Measurements from ENCODE around the gene RHBDL1.
A peak's percentile ranks its signal among the peaks of the same experiment; 100 is the strongest.

Gene RHBDL1
- total RNA-seq, result 3.4 reads per million, percentile 13 among the genes with 10 or more reads in this experiment

DNA sequence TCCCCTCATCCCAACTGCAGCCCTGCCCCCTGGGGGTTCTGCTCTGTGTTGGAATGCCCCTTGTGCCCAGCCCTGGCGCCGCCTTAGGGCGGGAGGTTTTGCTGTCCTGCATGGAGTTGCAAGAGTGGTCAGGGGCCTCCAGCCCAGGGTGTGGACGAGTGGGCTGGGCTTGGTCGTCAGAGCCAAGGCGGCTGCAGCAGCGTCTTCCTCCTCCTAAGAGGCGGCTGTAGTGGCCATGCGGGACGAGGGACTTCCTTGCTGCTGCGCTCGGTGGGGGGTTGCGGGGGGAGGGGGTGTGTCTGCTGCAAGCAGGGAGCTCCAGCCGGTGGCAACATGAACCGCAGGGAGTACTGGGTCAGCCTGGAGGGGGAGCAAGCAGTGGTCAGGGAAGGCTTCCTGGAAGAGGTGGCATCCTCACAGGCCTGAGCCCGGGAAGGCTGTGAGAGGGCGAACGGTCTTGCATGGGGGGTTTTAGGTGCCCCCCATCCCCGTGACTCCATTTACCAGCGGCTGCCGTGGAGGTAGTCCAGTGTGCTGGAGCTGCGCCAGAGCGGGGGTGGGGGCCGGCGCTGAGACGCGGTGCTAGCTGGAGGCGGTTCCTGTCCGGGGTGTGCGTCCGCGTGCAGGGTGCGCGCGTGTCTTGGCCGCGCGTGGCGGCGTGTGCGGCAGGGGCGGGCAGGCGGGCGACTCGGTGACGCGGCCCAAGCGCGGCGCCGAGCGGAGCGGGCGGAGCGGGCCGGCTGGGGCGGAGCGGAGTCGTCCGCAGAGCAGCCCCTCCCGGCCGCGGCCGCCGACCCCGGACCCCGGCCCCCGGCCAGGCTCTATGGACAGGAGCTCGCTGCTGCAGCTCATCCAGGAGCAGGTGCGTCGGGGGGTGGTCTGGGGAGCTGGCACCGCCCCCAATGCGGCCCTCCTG, at the start of gene RHBDL1:
TSS of gene RHBDL1 (plus strand) at position 704 of the 916 bp plus-strand sequence. CDS start at position 824, 120 bp downstream.
- no peak for DNase-seq

DNA sequence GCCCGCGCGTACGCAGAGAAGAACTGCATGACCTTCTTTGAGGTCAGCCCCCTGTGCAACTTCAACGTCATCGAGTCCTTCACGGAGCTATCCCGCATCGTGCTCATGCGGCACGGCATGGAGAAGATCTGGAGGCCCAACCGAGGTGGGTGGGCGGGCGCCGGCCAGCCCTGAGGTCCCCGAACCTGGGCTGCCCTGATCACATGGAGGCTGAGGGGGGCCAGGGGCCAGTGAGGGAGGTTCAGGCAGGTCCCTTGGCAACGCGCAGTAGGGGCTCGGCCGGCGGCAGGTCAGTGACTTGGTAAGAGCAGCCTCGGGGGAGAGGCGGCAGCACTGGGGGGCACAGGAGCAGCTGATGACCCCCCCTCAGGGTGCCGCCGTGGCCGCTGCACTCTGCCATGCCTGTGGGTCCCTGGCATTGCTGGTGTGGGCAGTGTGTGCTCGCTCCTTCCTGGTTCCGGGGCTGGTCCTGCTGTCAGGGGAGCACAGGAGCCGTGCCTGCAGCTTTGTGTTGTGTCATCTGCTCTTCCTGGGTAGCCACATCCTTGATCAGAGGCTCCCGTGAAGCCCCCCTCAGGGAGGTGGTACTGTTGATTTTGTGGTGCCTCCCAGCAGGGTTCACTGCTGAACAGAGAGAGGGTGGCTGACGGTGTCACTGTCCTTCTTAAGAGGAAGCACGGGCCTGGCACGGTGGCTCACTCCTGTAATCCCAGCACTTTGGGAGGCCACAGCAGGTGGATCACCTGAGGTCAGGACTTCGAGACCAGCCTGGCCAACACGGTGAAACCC, 49.3 kb upstream of the RHBDL1 start:
- DNase-seq, result no peak

- no peak for DNase-seq
Observed at GRCh38 chr16:626787-627453, 48.6 kb upstream of the RHBDL1 start.

DNA sequence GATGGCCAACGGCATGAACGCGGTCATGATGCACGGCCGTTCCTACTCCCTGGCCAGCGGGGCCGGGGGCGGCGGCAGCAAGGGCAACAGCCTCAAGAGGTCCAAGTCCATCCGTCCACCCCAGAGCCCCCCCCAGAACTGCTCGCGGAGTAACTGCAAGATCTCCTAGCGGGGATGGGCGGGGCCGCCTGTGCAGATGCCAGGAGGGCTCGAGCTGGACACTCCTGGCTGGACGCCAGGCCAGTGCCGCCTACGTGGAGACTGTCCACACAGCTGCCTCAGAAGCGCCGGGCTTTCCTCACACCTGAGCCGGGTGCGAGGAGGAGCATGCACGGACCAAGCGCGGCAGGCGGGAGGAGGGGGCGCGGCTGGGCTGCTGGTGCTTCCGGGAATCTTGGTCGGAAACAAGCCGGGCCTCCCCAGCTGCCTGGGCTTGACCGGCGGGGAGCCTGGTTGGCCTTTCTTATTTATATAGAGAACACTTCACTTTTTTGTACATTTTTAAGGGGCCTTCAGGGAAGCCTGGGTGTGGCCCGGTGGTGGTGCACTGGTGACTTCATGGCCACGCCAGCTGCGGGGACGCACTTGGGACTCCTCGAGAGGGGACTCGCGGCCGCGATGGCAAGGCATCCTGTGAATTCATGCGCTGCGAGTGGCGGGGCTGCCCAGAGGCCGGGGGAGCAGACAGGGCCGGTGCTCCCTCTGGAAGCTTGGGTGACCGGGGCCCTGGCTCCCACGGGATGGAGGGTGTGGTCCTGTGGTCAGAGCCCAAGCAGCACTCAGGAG, 47.8 kb upstream of the RHBDL1 start:
- no peak for DNase-seq

GRCh38 chr16:628321-629061, 47.0 kb upstream of the RHBDL1 start:
- no peak for DNase-seq

DNA sequence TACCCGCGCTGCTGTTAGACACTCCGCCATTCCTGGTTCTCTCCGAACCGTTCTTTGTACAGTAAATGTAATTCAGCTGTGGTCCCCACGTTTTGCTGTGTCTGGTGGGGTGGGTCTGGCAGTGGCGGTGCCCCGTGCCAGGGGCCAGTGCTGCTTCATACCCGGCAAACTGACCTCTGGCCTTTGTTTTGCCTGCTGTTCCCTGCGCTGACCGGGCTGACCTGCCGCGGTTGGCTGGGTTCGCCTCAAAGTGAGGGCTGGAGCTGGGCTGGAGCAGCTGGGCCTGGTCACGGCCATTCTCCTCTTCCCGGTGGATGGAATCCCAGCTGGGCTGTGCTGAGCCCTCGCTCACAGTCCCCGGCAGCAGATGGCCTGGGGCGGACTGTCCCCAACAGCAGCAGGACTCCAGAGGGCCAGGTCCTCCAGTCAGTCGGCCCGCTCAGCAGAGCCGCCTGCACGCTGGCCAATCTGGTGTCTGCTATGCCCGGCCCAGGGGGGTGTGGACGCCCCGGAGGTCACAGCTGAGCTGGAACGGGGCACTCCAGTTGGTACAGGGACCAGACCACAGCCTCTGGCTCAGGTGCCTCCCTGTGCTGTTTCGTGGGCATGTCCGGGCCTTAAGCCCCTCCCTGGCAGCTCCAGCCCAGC, 46.2 kb upstream of the RHBDL1 start:
- no peak for DNase-seq

DNA sequence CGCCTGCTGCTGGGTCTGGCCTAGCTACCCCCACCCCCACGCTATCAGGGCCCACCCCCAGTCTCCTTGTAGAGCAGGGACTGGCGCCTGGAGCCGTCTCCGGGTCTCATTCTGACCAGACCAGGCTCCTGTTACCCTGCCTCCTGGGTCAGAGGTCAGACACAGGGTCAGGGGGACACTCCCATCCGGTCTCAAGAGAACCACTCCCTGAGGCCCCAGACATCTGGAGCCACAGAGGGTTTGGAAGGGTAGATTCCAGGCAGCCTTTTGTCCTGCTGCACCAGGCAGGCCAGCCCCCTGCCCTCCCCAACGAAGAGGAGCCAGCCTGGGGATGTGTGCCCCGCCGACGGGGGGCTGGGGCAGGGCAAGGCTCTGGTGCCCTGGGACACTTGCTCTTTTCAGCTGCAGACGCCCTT, 45.6 kb upstream of the RHBDL1 start:
- no peak for DNase-seq

GRCh38 chr16:630249-630814, 45.1 kb upstream of the RHBDL1 start:
- DNase-seq, result no peak

DNA sequence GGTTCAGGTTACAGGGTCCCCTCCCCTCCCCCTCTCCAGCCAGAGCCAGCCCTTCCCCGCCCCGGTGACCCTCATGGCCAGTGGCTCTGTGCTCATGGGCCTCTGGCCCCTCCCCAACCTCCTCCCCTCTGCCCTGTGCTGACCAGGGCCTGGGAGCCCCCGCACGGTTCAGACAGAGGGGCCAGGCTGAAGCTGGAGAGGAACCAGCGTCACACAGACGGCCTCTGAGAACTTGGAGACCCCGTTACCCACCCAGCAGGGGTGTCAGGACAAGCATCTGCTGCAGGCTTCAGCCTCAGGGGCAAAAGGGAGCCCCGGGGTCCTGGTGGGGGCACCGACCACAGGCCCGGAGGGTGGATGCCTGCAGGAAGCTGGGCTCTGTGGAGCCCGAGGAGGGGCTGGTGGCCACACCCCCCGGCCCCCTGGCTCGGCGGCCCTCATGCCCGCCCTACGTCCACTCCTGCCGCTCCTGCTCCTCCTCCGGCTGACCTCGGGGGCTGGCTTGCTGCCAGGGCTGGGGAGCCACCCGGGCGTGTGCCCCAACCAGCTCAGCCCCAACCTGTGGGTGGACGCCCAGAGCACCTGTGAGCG, 44.6 kb upstream of the RHBDL1 start, which contains the start of gene WFIKKN1:
TSS of gene WFIKKN1 (plus strand) at position 171 of the 591 bp plus-strand sequence. CDS start at position 440, 269 bp downstream.
- no peak for DNase-seq

DNA sequence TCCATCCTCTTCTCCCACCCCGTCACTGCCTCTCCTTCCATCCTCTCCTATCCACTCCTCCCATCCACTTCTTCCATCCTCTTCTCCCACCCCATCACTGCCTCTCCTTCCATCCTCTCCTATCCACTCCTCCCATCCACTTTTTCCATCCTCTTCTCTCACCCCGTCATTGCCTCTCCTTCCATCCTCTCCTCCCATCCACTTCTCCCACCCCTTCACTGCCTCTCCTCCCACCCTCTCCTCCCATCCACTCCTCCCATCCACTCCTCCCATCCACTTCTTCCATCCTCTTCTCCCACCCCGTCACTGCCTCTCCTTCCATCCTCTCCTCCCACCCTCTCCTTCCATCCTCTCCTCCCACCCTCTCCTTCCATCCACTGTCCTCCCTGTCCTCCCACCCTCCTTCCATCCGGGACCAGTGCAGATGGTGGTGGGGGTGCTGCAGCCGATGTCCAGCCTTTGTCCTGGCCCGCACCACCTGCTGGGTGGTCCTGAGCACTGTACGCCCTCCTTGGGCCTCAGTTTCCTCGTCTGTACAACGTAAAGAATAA, 43.6 kb upstream of the RHBDL1 start:
- DNase-seq, result no peak

- no peak for DNase-seq
Observed at GRCh38 chr16:632486-633335, 42.8 kb upstream of the RHBDL1 start.

- no peak for DNase-seq
Observed at GRCh38 chr16:633336-634050, 42.0 kb upstream of the RHBDL1 start.

DNA sequence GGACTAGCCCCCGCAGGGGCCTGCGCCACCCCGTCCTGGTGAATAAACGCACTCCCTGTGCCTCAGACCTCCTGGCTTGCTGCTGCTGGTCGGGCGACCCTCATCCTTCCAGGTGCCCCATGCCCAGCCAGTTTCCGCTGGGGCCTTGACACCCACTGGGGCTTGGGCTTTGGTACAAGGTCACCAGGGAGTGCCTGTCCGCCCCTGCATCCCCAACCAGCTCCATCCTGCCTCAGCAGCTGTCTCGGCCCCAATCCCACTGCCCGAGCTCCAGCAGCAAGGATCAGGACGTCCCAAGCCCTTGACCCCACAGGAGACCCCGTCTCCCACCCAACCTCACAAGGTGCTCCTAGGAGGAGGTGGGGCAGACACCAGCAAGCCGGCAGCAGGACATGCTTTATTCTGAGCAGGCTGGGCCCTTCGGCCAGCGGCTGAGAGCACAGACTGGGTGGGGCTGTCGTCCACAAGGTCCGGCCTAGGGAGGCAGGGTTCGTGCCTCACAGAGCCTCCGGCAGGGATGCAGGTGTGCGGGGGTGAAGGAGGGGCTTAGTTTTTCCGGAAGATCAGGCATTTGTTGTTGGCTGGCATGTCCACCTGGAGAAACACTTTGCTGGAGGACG, 41.3 kb upstream of the RHBDL1 start:
- no peak for DNase-seq

GRCh38 chr16:634996-635395, 40.5 kb upstream of the RHBDL1 start:
- DNase-seq, result no peak

GRCh38 chr16:635573-636205, 39.8 kb upstream of the RHBDL1 start:
- no peak for DNase-seq

DNA sequence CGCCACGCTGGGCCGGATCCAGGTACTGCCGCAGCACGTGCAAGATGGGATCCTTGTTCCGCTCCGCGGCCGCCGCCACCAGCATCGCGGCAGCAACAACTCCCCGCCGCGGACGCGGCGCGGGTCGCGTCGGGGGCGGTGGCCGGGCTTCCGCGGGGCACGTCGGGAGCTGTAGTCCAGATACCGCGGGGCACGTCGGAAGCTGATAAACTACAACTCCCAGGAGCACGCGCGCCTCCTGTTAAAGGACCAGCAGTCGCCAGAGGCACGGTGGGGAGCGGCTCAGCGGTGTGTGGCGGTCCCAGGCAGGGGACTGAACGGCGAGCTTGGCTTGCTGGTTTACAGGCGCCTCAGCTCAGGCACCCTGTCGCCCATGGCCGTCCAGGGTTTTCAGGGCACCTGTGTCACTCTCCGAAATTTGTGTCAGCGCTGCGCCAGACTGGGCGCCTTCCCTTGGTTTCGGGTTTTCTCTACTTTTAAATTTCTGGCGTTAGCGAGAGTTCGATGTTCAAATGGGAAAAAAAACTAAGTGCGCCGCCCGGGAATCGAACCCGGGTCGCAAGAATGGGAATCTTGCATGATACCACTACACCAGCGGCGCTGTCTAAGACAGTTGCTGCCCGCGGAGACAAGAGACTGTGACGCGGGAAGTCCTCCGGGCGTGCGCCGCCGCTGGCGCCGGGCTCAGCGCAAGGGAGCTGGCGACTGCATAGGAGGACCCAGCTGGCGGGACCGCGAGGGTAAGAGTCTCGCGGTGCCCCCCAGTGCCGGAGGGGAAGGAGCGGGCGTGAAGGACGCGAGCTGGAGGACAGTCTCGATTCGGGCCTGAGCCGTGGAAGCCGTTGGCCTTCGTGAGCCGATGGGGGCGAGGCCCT, 39.0 kb upstream of the RHBDL1 start, which contains the start of gene METTL26:
TSS of gene METTL26 (minus strand) at position 100 of the 875 bp plus-strand sequence. CDS start at position 85, 15 bp downstream.
- DNase-seq, result peak; percentile 93

Measured in effector CD4-positive, alpha-beta T cell (primary cell).